Cerebellar cortex (tissue), 1 donor: ENCODE measurements around the gene FAM221B.

Experiments
- DNase-seq: peaks from one replicate; pipeline ENCODE4 v3.0.0-alpha.2; 2015; ENCODE audit warnings: low spot score

Gene FAM221B

DNA sequence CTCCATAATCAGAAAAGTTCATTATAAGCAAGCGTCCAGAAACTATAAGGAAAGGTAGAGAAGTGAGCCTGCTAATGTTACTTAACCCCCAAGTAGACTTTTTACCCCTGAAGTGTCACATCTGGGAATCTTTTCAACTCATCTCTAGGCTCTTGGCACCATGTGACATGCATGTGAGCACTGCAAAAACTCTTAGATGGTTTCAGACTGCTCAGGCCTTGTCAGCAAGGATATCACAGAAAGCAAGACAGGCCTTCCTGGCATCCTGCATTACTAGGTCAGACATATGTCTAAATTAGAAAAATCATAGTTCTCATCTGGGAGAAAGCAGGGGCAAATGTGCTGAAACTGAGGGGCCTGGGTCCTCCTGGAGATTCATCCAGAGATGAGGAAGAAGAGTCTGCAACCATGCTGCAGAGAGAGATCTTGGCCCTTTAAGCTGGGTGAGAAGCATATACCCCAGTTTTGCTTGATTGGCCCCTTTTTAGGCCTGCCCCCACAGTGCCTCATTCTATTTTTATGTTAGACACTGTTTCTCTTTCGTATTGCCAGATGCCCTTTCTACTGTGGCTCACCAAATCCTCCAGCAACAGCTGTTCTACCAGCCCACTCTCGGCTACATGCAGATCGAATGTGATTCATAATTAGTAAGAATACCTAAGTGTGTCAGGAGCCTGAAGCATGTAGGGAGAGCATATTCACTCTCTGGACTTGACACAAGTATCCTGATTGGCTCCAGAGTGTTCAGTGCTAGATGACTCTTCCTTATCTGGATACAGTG lies 19.4 kb upstream of the FAM221B start:
- DNase-seq = no peak

- DNase-seq = no peak
Measured at GRCh38 chr9:35845824-35846771, 17.6 kb upstream of the FAM221B start.

- no peak for DNase-seq
Measured at GRCh38 chr9:35844628-35845270, 16.2 kb upstream of the FAM221B start.

- no peak for DNase-seq
Measured at GRCh38 chr9:35842795-35843194, 14.3 kb upstream of the FAM221B start.

GRCh38 chr9:35842020-35842745 lies 13.7 kb upstream of the FAM221B start:
- no peak for DNase-seq

DNA sequence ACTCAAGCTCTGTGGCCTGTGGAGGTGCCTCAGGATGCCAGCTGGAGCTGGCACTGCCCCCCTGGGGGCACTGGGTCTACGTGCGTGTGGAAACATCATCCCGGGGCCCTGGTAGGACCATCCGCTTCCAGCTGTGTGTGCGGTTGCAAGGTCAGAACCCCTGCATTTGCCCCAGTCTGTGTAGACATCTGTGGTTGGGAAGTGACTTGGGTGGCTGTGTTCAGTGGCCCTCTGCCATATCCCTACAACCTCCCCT lies 13.0 kb upstream of the FAM221B start:
- DNase-seq = no peak

DNA sequence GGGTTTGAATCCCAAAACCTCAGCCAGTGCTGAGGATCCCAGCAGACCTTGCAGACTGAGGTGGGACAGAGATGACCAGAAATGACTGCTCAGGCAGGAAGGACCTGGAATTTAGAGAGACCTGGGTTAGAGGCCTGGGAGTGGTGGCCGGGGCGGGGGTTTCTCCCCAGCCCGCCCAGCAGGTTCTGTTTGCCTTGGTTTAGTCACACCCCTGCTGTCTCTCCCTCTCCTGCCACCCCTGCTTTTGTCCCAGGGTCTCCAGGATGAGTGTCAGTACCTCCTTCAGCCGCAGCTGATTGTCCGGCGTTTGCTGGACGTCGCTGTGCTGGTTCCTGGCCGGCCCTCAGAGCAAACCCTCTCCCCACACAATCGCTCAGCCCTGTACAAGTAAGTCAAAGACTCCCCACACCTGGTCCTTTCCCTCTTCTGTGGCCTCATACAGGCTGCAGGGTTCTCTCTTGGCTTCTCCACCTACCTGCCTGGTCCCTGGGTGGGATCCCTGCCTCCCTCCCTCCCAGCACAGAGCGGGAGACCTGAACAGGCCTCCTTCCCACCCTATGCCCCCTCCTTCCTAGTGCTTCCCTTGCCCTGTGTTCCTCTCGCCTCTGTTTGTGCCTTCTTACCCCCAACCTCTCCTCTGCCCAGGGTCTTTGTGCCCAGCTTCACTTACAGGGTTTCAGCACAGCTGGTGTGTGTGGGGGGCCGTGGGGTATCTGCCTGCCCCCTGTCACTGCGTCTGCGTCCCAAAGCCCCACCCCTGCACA lies 12.5 kb upstream of the FAM221B start:
- no peak for DNase-seq

GRCh38 chr9:35839926-35840325 lies 11.4 kb upstream of the FAM221B start:
- DNase-seq = no peak

DNA sequence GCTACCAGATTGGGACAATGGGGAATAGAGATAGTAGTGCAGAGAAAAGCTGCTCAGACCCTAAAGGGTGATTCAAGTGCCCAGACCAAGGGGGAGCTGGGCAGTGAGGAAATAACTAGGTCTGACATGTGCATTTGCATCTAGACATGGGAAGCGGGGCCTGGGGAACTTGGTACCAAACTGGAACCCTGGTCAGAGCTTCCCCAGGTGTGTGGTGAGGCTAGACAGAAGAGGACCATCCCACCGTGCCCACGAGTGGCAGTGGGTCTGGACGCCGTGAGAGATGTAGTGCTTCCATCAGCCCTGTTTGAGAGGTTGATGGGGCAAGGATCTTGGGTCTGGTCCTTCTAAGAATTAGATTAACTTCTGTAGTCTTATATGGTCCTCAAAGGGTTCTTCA lies 8.1 kb upstream of the FAM221B start:
- DNase-seq = no peak

DNA sequence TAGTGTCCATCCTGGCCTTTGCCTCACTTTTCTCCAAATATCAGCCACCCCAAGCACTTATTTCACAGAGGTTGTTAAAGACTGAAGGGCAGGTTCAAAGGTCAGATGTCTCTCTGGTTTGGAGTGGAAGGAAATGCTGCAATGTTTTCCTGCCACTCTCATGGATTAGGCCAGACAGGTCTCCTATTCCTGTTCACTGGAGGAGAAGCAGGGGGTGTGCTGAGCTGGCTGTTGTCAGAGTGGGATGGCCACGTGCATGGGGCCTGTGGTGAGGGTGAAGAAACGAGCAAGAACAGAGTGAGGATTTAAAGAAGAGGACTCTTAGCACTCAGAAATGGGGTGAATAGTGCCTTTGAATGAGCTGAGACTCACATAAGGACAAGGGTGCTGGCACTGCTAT lies 7.2 kb upstream of the FAM221B start:
- DNase-seq = no peak

DNA sequence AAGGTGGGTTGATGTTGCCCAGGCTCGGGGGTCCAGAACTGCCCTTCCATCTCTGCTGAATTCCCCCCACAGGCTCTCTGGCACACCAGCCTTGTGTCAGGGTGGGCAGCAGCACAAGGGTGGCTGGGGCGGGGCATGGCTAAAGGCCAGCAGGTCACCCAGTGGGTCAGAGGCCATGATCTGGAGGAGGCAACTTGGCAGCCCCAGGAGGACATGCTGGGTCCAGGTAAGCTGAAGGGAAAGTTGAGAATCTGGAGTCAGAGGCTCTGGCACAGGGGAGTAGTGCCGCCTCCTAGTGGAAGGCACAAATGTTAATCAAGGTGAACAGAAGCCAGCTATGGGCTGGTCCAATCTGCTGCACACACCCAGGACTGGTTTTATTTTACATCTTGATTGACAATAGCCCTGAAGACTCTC lies 6.7 kb upstream of the FAM221B start:
- peak; percentile 42 for DNase-seq

GRCh38 chr9:35834260-35835215 lies 6.0 kb upstream of the FAM221B start:
- DNase-seq = no peak

DNA sequence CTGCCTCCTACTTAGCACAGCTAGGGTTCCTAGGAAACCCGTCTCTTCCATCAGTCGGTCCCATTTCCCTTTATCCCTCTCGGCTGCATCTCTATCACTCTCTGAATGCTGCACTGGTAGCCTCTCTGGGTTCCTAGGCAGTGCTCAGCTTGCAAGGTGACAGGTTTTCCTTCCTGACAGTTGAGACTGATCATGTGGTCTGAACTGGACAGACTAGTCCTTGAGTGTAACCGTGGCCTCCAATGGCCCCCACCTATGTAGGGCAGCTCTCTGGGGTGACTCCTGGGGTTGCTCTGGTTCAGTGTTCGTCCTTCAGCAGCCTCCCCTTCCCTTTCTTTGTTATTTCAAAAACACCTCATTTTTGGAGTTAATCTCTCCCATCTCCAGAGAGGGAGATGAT lies 4.3 kb upstream of the FAM221B start:
- DNase-seq = peak; percentile 36

DNA sequence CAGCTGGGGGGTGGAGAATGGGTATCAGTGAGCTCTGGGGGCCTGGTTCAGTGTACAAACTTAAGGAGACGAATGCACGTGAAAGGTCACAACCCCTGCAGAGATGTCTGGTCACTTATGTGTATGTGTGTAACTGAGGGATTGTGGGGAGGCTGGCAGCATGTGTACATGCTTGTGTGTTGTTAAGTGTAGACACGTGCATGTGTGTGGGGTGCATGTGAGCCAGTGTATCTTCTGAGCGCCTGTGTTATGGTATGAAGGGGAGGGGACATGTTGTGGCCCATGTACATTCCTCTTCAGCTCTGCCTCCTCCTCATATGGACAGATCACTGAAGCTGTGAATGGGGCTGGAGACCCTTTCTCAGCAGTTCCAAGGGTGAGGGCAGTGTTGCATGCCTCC lies 2.5 kb upstream of the FAM221B start:
- no peak for DNase-seq

GRCh38 chr9:35829764-35830096 lies 1.2 kb upstream of the FAM221B start:
- DNase-seq = no peak

DNA sequence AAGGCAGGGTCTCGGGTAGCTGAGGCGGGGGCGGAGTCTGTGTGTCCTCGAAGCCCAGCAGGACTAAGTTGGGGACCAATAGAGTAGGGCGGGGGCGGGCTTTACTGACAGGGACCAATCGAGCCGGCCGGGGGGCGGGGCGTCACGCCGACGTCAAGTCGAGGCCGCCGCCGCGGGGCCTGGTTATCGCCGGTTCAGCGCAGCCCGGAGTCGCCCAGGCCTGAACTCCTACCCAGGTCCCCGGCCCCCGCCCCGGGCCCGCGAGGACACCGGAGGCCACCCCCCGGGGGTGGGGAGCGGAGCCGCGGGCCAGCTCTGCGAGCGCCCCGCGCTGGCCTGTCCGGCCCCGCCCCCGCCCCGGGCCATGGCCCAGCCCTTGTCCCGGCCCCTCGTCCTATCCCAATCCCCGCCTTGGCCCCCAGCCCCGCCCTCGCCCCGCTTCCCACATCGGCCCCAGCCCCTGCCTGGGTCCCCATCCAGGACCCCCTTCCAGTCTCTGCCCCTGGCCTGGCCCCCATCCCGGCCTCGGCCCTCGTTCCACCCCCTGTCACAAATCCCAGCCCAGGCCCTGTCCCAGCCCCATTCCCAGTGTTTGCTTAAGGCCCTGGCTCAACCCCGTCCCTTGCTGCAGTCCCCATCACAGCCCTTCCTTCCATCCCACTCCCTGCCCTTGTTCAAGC lies 692 bp upstream of the FAM221B start, which contains the start of gene TMEM8B:
TMEM8B (plus strand) TSS at position 145 of the 680 bp plus-strand sequence; CDS start at position 365, 220 bp downstream.
- peak; percentile 95 for DNase-seq

GRCh38 chr9:35827486-35827885 lies 1.0 kb downstream of the FAM221B start:
- DNase-seq = no peak

DNA sequence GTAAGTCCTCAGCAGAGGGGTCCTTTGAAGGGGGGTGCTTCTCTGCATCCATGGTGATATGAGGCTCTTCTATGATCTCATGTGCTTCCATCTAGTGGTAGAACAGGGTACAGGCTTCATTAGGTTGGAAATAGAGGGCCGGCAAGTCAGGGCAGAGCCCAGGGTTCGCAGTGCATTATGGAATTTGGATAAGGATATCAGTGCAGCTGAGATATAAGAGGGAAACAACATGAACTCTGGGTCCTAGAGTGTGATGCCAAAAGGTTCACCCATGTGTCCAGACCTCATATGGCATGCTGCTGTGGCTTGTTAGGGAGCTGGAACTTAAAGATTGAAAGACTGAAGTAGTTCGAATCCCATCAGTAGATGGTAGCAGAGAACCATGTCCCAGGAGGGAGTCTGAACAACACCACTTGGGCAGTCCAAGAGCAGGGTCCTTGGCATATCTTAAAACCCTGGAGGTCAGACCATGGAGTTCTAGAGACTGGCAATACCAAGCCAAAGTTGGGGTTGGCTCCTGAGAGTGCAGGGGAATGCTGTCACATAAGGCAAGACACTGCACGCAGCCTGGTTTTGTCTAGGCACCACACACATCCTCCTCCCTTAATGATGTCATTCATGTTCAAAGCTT lies 2.3 kb downstream of the FAM221B start:
- DNase-seq = peak; percentile 76

DNA sequence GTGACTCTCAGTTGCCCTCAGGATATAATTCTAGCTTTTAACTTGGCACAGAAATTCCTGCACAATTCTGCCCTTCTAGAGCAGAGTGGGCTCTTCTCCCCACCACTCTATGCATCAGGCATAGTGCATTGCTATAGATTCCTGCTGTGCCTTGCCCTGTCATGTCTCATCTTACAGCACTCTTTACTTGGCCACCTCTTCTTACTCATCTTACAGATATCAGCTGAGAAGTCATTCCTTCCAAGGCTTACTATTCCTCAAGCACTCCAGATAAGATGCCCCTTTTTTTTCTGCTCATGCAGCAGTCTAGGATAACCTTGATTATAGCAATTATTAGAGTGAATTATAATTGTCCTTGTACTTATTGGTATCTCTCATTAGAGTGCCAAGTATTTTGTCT lies 5.6 kb downstream of the FAM221B start:
- no peak for DNase-seq
